Fibroblast of pulmonary artery (primary cell): ENCODE measurements around the gene MDFIC.

ENCODE experiments used
- DNase-seq: peaks from one replicate; pipeline ENCODE4 v3.0.0-alpha.2; 2010; ENCODE audit warnings: low read depth
- H3K4me3 ChIP-seq: replicated peaks from 2 replicates; pipeline ENCODE4 v1.5.1; 2011; ENCODE audit warnings: low read depth, mild to moderate bottlenecking, control low read depth, low read length, moderate library complexity
- CTCF ChIP-seq: IDR thresholded peaks from 2 replicates; pipeline ENCODE4 v1.5.1; 2011; ENCODE audit warnings: mild to moderate bottlenecking, control low read depth, low read length, inconsistent platforms; ENCODE audit errors: missing control alignments

Gene MDFIC

GRCh38 chr7:114931656-114932011 lies 9.7 kb downstream of the MDFIC start:
- DNase-seq: no peak
- no peak for TF ChIP-seq CTCF
- no peak overlapping the region for H3K4me3 ChIP-seq

GRCh38 chr7:114932991-114933390 lies 11.1 kb downstream of the MDFIC start:
- no peak for TF ChIP-seq CTCF
- H3K4me3 ChIP-seq: no peak overlapping the region
- no peak for DNase-seq

- no peak overlapping the region for H3K4me3 ChIP-seq
- no peak for DNase-seq
- no peak for TF ChIP-seq CTCF
Measured at GRCh38 chr7:114933658-114934057, 11.8 kb downstream of the MDFIC start.

GRCh38 chr7:114934086-114934485 lies 12.2 kb downstream of the MDFIC start:
- no peak overlapping the region for H3K4me3 ChIP-seq
- TF ChIP-seq CTCF: no peak
- DNase-seq: no peak

DNA sequence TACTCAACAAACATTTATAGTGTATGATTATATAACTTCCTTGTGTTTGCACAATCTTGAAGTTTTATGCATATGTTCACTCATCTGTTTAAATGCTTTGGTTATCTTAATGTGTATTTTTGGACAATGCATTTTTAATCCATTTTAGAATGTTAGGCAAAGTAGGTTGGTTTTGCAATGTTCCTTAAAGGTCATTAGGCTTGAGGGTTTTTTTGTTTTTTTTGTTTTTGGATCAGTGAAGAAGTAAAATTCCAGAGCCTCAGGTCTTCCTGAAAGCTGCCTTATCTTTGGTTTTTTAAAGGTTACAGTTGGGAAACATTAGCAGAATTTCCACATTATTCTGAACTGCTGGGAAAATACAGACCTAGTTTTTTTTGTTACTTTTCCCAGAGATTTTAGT lies 12.8 kb downstream of the MDFIC start:
- peak; percentile 56 for DNase-seq
- no peak overlapping the region for H3K4me3 ChIP-seq
- no peak for TF ChIP-seq CTCF

DNA sequence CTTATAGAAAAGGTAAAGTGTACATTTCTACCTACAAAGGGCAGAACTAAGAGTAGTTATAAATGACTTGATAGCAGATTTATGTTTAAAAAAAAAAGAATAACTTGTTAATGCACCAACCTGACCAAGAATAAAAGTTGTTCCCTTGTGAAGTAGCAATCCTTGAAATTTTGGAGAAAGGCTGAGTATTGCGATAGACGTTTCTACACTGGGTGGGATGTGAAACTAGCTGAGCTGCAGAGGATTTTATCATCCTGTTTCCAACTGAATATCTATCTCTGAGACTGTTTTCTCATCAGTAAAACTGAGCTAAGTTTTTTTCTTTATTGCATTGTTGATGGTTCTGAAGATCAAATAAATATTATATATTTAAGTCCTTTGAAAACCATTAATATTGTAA lies 14.6 kb downstream of the MDFIC start:
- TF ChIP-seq CTCF: no peak
- H3K4me3 ChIP-seq: no peak overlapping the region
- DNase-seq: no peak

GRCh38 chr7:114937446-114937845 lies 15.6 kb downstream of the MDFIC start:
- no peak for TF ChIP-seq CTCF
- no peak overlapping the region for H3K4me3 ChIP-seq
- peak; percentile 38 for DNase-seq
